ENCODE measurements around the gene FBXO34.

FBXO34 gene

DNA sequence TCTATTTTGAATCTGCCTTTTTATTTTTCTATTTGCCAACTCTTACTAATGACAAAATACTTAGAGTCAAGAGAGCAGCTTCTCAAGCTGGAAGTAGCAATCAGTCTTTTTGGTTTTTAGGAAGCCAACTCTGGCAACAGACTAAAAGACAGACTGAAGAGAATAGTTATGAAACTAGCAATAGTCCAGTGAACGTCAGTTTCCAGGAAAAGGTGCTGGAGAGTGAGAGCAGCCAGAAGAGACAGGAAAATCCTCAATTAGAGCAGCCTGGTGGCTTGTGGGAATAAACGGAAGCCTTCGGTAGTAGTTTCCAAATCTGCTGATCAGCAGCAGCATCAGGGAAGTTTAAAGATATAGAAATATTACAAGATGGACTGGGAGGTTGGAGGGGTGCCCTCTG, 113.3 kb downstream of the FBXO34 start:
- DNase-seq = no peak

DNA sequence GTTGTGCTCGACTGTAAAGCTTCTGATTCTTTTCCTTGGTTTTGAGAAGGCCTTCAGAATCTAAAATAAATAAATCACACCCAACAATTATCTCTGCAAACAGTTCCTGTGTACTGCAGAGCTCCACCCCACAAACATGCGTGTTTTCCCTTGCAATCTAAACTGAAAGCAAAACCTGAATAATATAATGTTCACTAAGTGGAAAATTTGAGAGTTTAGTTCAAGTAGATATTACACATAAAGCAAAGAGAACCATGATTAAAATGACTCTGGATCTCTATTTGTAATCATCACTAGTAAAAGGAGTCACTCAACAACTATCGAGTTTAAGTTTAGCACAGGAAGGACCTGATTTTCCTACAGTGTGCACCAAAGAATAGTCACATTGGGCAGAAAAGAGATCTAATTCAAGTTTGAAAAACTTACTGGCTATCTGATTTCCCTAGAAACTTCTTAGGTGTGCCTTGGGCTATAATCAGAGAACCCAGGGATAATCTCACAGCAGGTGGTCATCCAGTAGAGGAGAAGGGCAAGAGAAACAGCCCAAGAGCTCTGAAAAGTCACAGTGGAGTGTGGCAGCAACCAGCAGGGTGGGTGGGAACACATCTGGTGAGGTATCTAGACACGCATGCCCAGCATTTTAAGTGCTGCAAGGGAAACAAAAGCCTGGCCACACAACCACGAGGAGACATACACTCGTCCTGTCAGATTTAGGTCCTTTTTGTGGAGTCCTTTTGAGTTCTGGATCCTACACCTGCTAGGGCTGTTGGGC, 115.0 kb downstream of the FBXO34 start:
- peak in 1 of 2 donors; percentile 43 for DNase-seq

DNA sequence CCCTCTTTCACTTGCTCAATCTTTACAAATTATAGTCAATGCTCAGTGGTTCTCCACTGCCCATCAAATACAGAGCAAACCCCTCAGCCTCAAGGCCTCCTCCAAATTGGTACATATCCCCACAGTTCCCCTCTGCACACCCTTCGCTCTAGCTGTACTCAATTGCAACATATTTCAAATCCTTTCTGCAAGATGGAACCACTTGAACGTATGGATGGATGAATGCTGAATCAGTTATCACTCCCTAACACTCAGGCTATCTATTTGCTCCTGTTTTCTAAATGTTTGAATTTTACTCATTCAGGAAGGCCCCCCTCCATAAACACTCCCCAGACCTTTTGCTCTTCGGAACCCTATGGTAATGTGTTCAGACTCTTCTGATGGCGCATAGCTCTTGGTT, 115.9 kb downstream of the FBXO34 start:
- no peak for DNase-seq

- DNase-seq = no peak
Measured at GRCh38 chr14:55388160-55388559, 116.9 kb downstream of the FBXO34 start.

GRCh38 chr14:55389330-55389729, 118.1 kb downstream of the FBXO34 start:
- no peak for DNase-seq

DNA sequence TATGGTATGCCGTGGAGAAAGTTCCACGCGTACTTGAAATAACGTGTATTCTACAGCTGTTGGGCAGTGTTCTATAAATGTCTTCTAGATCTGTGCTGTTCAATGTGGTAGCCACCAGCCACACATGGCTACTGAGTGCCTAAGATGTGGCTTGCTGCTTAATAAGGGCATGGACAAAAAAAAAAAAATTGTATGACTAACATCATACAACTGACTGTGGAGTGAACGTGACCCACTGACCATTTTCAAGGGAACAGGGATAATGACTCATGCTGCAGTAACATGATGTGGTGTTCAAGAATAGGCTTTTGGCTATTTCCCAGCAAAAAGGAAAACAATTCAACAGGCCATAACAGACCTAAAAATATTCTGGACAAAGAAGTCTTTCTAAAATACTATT, 127.5 kb downstream of the FBXO34 start:
- DNase-seq = no peak

DNA sequence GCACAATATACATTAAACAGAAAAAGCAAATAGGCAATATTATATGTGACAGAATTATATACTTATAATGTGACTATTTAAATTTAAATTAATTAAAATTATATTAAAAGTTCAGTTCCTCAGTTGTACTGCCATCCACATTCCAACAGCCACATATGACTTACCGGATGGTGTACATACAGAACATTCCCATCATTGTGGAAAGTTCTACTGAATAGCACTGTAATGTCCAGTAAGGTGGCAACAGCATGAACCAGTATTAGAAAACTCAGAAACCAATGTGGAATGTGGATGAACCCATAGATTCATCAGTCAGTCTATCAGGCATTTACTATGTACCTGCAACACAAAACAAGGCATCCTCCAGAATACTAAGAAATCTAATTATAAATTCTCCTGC, 128.0 kb downstream of the FBXO34 start:
- no peak for DNase-seq

GRCh38 chr14:55399852-55400251, 128.6 kb downstream of the FBXO34 start:
- no peak for DNase-seq

GRCh38 chr14:55401751-55402150, 130.5 kb downstream of the FBXO34 start:
- no peak for DNase-seq
